Measurements from ENCODE around the gene FRRS1. TPM values are rescaled to one million over a fixed set of nuclear protein-coding genes. Genes with fewer than 3 reads are reported as not detected.

FRRS1 gene
- total and polyA plus RNA-seq, 9 donors, result 2.8 to 17.2 (median 8.9) TPM

DNA sequence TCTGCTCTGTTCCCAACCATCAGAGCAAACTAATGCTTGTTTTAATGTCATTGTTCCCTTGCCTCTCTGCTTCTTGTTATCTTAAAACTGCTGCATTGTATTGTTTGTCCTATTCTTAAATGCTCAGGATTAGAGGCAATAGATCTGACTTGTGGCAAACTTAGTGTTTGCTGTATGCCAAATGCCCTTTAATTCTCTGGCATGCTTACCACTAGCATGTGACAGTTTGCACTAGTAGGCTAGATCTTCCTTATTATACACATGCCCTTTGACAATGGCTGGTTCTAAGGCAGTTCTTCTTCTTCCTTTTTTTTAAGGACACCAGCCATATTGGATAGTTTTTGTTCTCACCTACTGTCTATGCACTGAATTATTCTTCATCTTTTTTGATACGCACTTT is 90.4 kb downstream of the FRRS1 start:
- 99 to 100% (median 100%) methylated on average over 1 of the region's 1 CpG for WGBS, 3 donors
- H3K27ac ChIP-seq, result no peak overlapping the region

DNA sequence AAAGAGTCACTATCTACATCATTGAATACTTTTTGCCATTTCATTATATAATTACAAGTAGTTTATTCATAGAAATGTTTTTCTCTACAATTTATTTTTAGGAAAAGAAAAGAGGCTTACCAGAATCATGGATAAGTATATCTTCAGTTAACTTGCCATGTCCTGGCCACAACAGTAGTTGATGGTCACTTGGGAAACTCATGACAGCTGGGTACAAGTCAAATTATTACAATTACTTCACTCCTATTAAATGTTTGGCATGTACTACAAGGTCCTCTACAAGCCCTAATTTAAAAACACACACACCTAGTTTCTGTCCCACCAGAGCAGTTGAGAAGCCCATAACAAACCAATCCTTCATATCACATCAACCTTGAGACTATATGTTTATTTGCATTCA is 91.1 kb downstream of the FRRS1 start:
- no peak overlapping the region for H3K27ac ChIP-seq
- no peaks in the 10 kb centered on the region for H3K9me3 ChIP-seq
- H3K36me3 ChIP-seq, result no peaks in the 10 kb centered on the region
- no peak for DNase-seq
- H3K27me3 ChIP-seq, result no peaks in the 10 kb centered on the region
- TF ChIP-seq, protein P1, sequence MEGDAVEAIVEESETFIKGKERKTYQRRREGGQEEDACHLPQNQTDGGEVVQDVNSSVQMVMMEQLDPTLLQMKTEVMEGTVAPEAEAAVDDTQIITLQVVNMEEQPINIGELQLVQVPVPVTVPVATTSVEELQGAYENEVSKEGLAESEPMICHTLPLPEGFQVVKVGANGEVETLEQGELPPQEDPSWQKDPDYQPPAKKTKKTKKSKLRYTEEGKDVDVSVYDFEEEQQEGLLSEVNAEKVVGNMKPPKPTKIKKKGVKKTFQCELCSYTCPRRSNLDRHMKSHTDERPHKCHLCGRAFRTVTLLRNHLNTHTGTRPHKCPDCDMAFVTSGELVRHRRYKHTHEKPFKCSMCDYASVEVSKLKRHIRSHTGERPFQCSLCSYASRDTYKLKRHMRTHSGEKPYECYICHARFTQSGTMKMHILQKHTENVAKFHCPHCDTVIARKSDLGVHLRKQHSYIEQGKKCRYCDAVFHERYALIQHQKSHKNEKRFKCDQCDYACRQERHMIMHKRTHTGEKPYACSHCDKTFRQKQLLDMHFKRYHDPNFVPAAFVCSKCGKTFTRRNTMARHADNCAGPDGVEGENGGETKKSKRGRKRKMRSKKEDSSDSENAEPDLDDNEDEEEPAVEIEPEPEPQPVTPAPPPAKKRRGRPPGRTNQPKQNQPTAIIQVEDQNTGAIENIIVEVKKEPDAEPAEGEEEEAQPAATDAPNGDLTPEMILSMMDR (IDR thresholded peaks at IDR 0.05), result no peak
- TF ChIP-seq EP300 (IDR thresholded peaks at IDR 0.05), result no peak
- TF ChIP-seq POLR2A (IDR thresholded peaks at IDR 0.05), result no peak
- intact Hi-C loops (cut with DNase I), result no loop called here
- H3K4me3 ChIP-seq, result no peak overlapping the region
- peaks cover 6% of the 10 kb centered on the region for H3K4me1 ChIP-seq (ENCODE audit: insufficient read depth)

More for the DNA sequence above, 90.4 kb downstream of the FRRS1 start:
- intact Hi-C loops (cut with DNase I), result no loop called here
- Histone ChIP-seq H3K4me1 (ENCODE audit: insufficient read depth) (peaks cover 6% of the 10 kb centered on the region), H3K27me3 (no peaks in the 10 kb centered on the region), H3K9me3 (no peaks in the 10 kb centered on the region), H3K4me3 (no peak overlapping the region), H3K36me3 (no peaks in the 10 kb centered on the region)
- TF ChIP-seq, protein P1 (IDR thresholded peaks at IDR 0.05), result no peak
- TF ChIP-seq POLR2A (IDR thresholded peaks at IDR 0.05), result no peak
- no peak for TF ChIP-seq EP300 (IDR thresholded peaks at IDR 0.05)
- no peak for DNase-seq

DNA sequence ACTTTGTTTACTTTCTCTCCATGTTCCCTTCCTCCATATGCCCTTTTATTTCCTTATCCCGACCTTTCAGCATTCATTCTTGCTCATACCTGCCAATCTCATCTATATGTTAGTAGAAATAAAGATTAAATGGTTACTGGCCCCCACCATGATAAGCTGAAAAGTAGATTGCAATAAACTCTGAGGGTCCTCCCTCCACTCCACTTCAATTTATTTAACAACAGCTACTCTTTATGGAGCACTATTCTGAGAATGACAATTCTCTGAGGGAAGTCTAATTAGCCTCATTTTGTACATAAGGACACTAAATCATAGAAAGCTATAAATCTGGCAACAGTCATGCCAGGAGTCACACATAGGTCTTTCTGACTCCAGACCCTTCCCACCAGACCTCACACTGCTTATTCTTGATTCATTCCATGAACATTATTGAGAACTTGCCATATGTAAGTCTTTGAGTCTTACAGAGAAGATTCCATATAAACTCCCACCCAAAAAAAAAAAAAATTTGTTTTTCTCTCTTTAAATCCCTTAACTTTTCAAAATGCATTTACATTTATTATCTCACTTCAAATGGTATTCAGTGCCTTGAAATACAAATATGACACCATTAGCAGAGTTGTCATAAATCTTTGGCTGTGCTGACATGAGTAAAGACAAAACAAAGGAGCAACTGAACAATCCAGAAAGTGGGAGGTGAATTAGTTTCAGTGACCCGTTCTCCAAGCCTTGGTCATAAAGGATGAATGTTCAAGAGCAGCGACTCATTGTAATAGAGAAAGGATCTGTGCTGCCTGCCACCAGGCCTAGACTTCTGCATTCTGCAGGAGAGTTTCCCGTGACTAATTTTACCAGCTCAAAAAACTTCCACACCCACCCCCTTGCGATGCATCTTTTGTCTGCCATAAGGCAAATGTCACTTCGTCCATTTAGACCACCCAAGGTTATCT is 92.0 kb downstream of the FRRS1 start:
- H3K9me3 ChIP-seq, result no peaks in the 10 kb centered on the region

DNA sequence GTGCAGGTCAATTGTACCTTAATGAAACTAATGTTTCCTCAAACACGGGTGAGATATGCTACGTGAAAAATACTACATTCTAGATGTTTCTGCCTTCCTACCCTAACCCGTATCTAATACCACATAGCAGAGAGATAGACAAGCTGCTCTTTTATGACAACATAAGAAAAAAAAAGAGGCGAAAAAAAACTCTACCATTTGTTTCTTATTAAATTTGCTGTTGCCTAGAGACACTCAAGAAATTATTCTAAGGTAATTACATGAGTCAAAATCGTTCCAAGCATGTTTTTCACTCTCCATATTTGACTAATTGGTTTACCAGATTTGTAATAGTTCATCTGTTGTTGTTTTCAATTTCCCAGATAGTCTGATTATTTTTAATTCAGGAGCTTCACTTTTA is 93.1 kb downstream of the FRRS1 start:
- Histone ChIP-seq H3K4me3 (no peak overlapping the region), H3K27me3 (no peaks in the 10 kb centered on the region), H3K36me3 (no peaks in the 10 kb centered on the region), H3K27ac (no peak overlapping the region), H3K4me1 (ENCODE audit: insufficient read depth) (peaks cover 6% of the 10 kb centered on the region), H3K9me3 (no peaks in the 10 kb centered on the region)
- no peak for TF ChIP-seq POLR2A (IDR thresholded peaks at IDR 0.05)
- no peak for TF ChIP-seq EP300 (IDR thresholded peaks at IDR 0.05)
- TF ChIP-seq, protein P1 (IDR thresholded peaks at IDR 0.05), result no peak
- intact Hi-C loops (cut with DNase I), result no loop called here
- DNase-seq, result no peak
- WGBS, 3 donors, result 78 to 84% (median 79%) methylated on average over 4 to 5 of the region's 5 CpGs

More for the DNA sequence above, 92.0 kb downstream of the FRRS1 start:
- DNase-seq, result no peak
- H3K27me3 ChIP-seq, result no peaks in the 10 kb centered on the region
- intact Hi-C loops (cut with DNase I), result no loop called here
- no peak overlapping the region for H3K4me3 ChIP-seq
- TF ChIP-seq, protein P1 (IDR thresholded peaks at IDR 0.05), result no peak
- TF ChIP-seq EP300 (IDR thresholded peaks at IDR 0.05) (no peak), POLR2A (IDR thresholded peaks at IDR 0.05) (no peak)
- no peak overlapping the region for H3K27ac ChIP-seq
- H3K4me1 ChIP-seq (ENCODE audit: insufficient read depth), result peaks cover 6% of the 10 kb centered on the region
- WGBS, 3 donors, result 71 to 81% (median 79%) methylated on average over 6 of the region's 6 CpGs
- H3K36me3 ChIP-seq, result no peaks in the 10 kb centered on the region
